GM18867 (cell line): ENCODE results near the gene JMJD6.
"Not testable (repeated sequence)": the region's sequence is repeated elsewhere in the genome, so short reads cannot be mapped to it uniquely, and the experiment has no call there.

Experiments used
- ATAC-seq: cut with Tn5 transposase; IDR thresholded peaks from one replicate; pipeline ENCODE4 v1.9.1; 2021; ENCODE audit warnings: mild to moderate bottlenecking, moderate library complexity; ENCODE audit not compliant: unreplicated experiment

JMJD6 gene

DNA sequence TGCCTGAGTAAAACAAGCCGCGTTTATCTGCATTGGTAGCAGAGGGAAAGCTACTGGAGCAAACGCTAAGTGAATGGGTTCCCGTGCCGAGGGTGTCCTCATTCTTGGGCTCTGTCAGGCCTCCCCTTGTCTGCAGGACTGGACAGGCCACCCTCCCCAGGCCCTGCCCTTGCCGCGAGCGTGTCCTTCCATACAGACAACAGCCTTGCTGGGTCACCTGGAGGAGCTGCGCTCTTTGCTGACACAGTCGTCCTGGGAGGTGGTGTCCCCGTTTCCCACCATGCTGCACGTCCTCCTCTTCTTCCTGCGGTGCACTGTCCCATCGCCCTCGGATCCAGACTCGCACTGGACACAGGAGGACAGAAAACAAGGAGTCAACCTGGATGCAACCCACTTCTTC is 7.9 kb downstream of the JMJD6 start:
- ATAC-seq, result no peak

DNA sequence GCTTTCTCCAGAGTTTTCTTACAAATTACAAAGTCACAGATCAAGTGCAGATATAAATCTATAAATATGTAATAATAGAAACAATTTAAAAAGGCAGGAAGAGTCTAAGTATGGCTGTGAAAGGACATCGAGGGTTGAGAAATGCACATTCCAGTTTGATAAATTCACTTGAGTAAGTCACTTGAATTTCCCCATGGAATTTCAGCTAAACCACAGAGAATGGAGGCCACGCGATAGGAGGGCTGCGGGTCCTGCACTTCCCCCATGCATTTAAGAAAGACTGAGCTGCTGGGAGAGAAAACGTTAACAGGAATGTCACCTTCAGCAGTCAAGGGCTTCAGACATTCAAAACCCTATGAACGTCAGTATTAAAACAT is 9.6 kb downstream of the JMJD6 start:
- no peak for ATAC-seq

DNA sequence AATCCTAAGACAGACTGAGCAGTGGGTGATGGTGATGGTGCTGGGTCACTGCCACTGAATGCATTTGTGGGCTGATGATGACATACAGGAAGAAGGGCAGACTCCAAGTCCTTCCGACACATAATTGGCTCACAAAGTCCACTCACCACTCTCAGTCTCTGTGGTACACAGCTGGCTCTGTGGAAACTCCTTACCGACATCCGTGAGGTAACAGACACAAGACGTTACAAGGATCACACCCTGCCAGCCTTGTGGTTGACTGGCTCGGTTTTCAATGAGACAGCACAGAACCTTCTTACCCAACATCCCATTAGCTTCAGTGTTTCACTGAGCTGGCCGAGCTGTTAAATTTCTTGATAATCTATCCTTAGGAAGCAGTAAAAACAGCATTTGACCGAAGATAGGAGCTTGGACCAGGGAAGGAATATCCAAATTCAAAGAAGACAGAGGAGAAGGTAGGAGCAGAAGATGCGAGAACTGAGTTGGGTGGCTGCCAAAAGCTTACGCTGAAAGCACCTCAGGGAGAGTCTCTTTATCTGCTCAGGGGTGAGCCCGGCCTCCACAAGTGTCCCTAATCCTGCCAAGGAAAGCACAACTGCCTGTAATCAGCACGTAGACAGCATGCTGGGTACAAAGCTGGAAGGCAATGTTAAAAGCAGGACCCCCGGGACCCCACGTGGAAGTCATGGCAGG is 10.1 kb downstream of the JMJD6 start:
- ATAC-seq, result no peak

DNA sequence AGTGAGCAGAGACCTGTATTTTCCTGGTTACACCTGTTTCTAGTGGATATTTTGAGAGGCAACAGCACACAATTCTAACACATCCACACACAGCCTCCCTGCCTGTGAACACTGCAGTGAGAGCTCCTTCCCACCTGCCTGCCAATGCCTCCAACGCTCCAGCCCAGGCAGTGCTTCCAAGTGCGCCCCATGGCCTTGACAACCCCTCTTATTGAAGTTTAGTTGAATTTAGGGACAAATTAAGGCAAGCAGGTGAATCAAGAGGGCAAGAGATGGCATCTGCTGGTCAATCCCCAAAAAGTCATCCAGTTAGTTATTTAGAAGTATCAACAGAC is 10.9 kb downstream of the JMJD6 start:
- ATAC-seq, result no peak

DNA sequence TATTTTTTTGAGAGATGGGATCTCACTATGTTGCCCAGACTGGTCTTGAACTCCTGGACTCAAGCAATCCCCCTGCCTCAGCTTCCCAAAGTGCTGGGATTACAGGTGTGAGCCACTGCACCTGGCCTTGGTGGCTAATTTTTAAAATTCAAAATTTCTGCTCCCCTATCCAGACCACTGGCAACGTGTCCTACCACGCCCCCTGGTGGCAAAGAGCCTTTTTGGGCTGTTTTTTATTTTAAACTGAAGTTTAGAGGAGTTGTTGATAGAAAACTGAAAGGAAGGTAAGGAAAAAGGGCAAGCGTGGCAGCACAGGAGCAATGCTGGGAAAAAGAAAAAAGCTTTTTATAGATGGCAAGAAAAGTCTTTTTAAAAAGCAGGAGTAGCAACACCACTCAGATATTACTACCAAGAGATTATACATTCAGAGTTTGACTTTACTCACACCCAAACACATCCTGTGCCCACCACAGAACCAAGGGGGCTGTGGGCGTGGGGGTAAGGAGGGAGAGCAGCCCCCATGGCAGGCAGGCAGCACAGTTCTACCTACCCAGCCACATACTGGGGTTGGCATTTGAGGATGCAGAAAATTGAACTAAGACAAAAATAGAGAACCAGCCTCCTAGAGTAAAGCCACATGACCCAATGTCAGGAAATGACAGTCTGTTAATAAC is 11.4 kb downstream of the JMJD6 start:
- ATAC-seq, result no peak

DNA sequence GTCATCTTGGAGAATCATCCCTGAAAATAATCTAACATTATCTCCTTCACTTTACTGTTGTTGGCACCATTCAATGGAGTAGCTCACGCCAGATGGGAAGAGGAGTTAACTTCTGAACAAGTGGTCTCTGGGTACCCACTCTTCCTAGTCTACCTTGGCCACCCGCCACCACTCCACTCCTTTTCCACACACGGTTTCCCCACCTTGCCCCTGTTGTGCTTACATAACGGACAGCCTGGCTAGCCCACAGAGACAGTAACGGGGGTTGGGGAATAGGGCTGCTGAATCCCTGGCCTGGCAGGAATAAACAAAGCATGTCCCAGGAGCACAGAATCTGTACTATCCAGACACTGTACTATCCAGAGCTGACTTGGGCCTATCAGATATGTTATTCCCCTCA is 12.1 kb downstream of the JMJD6 start:
- no peak for ATAC-seq

DNA sequence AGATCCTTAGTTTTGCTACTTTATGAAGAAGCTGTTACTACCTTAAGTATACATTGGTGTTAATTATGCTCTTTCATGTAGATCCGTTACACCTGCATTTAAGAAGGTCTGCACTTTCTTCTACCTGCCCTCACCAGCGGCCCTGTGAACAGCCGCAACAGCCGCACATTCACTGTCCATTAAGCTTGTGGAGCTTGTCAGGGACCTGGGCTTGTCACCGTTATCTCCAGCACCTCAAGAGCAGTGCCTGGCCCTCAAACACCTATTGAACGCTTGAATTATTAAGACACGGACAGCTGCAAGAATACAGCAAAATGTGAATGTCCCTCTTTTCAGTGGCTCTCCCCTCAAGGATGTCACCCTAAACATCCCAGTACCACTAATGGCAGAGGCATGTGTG is 12.6 kb downstream of the JMJD6 start:
- ATAC-seq, result no peak

DNA sequence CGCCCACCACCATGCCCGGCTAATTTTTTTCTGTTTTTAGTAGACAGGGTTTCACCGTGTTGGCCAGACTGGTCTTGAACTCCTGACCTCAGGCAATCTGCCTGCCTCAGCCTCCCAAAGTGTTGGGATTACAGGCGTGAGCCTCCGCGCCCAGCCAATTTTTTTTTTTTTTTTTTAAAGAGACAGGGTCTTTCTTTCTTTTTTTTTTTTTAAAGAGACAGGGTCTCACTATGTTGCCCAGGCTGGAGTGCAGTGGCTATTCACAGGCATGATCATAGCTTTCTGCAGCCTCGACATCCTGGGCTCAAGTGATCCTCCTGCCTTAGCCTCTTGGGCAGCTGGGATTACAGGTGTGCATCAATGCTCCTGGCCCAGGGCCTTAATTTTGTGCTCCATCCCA is 14.1 kb downstream of the JMJD6 start:
- ATAC-seq, result not testable (repeated sequence)

DNA sequence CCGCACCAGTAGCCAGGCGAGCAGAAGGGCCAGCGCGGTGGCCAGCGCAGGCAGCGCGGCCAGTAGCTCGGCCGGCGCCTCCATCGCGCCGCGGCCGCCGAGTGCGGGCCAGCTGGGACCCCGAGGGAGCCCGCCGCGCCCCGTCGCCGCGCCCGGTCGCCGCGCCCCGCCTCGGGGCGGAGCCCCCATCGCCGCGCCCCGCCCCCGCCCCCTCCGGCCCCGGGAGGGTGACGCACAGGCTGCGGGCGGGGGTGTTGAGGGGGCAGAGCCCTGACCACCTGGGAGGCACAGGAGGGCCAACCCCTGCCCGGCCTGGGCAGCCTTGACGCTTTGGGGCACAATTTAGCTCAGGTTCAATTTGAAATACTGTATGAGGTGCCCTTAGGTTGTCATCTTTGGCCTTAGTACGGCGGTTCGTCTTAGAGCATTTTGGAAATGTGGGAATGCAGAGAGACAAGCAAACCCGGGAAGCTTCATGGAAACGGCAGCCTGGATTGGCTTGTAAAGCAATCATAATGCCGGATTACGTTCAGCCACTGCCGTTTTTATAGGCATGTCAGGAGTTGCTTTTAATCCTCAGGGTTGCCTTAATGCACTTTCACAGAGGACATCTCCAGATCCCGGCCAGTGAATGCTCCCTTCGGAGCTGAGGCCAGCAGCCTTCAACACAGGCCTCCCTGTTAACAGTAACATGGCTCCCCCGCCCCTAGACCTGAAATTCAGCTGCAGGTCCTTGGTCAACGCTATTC is 15.4 kb downstream of the JMJD6 start, which contains the start of gene MXRA7:
Gene MXRA7 (minus strand): TSS at position 103 of the 749 bp plus-strand sequence. CDS start 19 bp downstream, at position 84.
- no peak for ATAC-seq

DNA sequence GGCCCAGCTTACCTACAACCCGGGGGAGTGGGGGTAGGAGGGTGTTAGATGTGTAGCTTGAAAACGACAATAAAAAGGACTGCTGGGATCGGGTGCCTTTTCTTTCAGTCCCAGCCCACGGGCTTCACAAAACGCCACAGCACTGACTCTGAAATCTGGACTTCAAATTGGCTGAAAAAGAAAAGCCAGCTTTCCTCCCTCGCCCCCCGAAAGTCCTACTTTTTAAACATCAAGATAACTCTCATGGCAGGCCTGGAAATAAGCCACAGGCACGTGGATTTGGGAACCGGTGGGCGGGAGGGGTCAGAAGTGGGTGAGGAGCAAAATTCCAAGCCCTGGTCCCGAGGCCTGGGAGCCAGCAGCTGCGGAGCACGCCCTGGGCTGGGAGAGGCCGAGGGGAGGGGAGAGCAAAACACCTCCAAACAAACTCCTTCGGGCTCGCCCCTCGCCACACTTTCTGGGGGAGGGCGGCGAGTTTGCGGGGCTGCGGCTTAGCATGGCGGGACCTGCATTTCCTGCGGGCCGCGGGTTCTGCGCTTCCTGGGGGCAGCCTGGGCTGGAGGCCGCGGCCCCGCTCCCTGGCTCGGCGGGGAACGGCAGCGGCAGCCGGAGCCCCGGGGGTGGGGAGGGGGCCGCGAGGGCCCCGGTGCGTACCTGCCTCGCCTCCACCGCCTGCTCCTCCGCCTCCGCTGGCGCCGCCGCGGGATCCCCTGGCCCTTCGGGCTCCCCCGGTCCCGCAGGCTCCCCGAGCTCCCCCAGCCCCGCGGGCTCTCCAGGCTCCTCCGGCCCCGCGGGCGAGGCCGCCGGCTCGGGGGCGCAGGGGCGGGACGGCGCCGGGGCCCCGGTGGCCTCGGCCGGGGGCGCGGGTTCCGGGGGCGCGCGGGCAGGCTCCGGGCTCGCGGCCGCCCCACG is 16.2 kb downstream of the JMJD6 start:
- ATAC-seq, result not testable (repeated sequence)

DNA sequence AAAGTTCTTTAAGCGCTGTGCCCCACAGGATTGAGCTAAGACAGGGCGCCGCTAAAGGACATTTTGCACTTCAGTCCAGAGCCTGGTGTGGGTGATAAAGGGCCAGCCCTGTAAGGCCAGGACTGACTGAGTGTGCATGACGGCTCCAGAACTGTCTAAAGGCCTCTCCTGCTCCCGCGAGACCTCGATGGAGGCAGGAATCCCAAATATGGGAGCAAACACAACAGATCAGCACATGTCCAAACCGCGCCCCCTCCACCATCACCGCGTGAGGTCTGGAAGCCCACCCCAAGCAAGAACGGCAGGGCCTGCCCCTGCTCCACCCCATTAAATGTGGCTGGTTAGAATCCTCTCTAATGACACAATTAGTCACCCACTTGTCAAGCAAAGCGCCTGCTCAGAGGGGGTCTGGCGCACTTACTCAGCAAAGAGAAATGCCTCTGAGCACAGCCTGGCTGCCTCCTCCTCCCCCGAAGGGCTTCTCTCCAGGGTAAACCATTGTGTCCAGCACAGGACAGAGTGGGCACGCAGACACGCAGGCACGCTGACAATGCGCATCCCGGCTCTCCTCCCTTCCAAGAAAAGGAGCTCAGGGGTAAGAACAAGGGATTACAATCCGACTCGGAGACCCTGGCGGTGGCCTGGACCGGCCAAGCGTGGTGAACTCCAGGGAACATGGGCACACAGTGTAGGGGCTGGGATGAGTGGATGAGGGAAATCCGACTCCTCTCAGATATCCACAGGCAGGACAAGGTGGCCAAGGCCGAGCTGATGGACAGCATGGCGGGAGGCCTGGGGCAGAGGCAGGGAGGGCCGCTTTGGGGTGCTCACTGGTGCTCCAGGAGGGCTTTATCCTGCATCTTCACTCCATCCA is 17.1 kb downstream of the JMJD6 start:
- no peak for ATAC-seq

DNA sequence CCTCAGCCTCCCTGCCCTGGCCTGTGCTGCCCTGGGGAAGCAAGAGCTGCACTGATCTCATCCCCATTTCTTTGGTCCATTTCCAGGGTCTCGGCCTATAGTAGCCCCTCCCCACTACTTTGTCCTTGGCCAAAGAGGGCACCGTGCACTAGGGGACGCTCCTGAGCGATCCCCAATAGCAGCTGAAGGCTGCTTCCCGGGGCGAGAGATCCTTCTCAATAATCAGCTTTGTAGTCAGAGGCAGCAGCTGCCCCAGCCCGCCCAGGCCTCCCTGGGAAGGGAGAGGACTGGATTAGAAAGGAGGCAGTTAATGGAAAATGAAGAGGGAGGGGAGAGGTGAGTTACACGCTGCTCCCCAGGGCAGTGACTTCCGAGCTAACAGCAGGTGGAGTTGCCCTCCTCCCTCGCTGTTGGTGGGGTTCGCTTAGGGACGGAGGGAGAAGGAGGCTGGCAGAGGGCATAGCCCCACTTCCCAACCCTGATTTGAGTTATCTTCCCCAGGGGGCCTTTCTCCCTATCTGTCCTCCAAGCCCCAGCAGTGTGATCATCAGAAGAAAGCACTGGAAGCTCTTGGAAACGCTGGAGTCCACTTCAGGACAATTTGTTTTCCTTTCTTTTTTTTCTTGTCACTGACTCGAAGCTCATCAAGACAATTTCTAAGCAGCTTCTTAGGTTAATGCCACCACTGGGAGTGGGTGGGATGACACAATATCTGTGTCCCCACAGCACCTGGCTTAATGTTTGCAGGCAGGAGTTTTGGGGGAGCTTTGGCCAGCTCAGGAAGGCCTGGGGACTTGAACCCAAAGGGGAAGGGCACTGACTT is 18.2 kb downstream of the JMJD6 start:
- ATAC-seq, result no peak

DNA sequence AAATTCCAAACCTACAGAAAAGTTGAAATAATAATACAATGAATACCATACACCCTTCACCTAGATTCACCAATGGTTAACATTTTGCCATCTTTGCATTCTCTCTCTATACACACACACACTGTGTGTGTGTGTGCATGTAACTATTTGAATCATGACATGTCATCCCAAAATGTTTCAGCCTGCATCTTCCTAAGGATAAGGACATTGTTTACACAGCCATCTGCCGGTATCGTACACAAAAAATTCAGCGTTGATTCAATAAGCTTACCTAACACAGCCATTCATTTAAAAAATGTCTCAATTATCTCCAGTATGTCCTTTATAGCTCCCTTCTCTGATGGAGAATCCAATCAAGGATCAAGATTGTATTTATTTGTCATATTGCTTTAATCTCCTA is 19.6 kb downstream of the JMJD6 start:
- no peak for ATAC-seq

DNA sequence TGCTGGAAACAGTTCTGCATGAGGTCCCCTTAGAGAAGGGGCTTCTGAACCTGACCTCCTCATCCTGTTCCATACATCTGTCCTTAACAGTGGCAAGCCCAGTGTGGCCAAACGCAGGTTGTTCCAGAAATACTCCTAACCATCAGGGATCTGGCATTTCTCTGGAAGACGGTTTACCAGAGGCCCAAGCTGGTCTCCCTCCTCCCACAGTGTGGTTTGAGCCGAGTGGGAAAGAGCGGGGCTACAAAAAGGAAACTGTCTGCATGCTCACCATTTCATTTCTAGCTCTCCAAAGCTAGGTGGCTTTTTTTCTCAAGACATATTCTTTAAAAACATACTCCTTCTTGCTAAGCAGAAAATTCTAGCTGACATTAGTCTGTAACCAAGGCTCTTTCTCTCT is 21.6 kb downstream of the JMJD6 start:
- ATAC-seq, result no peak

DNA sequence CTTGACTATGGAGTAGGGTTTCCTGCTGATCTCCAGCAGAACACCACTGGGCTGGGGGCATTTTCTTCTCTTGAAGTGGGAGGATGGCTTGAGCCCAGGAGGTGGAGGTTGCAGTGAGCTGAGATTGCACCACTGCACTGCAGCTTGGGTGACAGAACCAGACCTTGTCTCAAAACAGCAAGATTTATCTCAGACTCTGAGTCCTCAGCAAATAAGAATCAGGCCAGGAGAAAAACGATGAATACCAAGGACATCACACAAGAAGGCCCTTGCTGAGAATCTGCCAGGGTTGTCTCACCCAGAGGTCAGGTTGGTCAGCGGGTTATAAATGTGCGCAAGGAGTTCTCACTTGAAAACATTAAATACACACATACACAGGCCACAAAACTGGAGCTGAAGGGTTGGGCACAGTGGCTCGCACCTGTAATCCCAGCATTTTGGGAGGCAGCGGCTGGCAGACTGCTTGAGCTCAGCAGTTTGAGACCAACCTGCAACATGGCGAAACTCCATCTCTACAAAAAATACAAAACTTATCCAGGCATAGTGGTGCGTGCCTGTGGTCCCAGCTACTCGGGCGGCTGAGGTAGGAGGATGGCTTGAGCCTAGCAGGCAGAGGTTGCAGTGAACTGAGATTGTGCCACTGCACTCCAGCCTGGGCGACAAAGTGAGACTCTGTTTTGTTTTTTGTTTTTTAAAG is 23.3 kb downstream of the JMJD6 start:
- no peak for ATAC-seq

DNA sequence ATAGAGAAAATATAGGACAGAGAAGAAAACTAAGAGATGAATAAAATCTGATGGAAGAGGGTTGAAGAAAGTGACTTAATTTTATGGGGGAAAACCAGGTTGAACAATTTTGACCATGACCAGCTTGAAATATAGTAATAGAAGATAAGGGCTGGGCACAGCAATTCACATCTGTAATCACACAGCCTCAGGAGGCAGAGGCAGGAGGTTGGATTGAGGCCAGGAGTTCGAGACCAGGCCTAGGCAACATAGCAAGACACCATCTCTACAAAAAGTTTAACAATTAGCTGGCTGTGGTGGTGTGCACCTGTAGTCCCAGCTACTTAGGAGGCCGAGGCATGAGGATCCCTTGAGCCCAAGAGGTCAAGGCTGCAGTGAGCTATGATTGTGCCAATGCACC is 24.3 kb downstream of the JMJD6 start:
- ATAC-seq, result no peak

DNA sequence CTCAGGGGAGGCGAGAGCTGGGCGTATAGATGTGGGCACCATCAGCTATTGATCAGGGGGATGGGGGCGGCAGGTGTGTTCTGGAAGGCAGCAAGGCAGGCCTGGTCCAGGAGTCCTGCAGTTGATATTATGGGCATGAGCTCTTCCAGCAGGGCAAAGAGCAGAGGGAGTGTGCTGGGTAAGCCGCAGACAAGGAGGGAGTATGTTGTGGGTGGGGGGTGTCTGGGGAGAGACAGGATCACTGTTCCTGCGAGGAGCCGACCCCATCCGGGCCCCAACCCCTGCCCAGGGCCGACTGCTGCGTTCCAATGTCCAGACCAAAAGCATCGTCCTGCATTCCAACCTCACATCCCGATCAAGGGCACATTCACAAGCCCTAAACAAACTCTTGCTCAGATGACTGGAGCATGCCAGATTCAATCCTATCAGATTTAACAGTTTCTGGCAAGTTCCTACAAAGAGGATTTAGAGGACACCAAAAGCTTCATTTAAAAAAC is 24.9 kb downstream of the JMJD6 start:
- ATAC-seq, result no peak
